ENCODE data around the gene KIF1C. TPM values are rescaled to one million over a fixed set of nuclear protein-coding genes. Genes with fewer than 3 reads are reported as not detected.
A peak's percentile ranks its signal among the peaks of the same experiment; 100 is the strongest.

Gene KIF1C
- total RNA-seq, 1 experiment from 2014 or later: 130 TPM

- ChIA-PET CTCF (interaction anchor here (0.6 to 5.4 kb wide), 8 partner anchors 8 to 111 kb away, joined by 3 to 27 read pairs (median 4); partner anchors contain the start of genes CAMTA2, INCA1, KIF1C and RNF167), POLR2A (interaction anchor here (0.7 to 2.5 kb wide), 5 partner anchors 8 to 52 kb away, joined by 3 to 18 read pairs (median 5); partner anchors contain the start of genes C17orf107, RNF167, SLC25A11 and SPAG7)
- Mint-ChIP-seq H3K4me3 (peak overlapping the region; percentile 85), H3K36me3 (peaks cover 6% of the 10 kb centered on the region), H3K9me3 (no peaks in the 10 kb centered on the region), H3K27ac (no peak overlapping the region), H3K27me3 (ENCODE audit: low read depth) (no peaks in the 10 kb centered on the region), H3K4me1 (peaks cover 35% of the 10 kb centered on the region)
- ATAC-seq (no peak), DNase-seq (ENCODE audit: low spot score) (no peak)
- no peak for TF ChIP-seq AR (CRISPR knock-in tag; IDR thresholded peaks at IDR 0.05)
- TF ChIP-seq MLX (CRISPR knock-in tag; IDR thresholded peaks at IDR 0.05): no peak
- TF ChIP-seq GTF2I (CRISPR knock-in tag; conservative IDR thresholded peaks at IDR 0.05): no peak
- TF ChIP-seq E2F4 (CRISPR knock-in tag; IDR thresholded peaks at IDR 0.05; ENCODE audit: borderline replicate concordance, low read depth): no peak
- TF ChIP-seq CREB1 (CRISPR knock-in tag; IDR thresholded peaks at IDR 0.05): no peak
- TF ChIP-seq CBFB (CRISPR knock-in tag; IDR thresholded peaks at IDR 0.05; ENCODE audit: low read depth): no peak
- TF ChIP-seq ZNF423 (CRISPR knock-in tag; IDR thresholded peaks at IDR 0.05): no peak
- TF ChIP-seq TCF7 (CRISPR knock-in tag; IDR thresholded peaks at IDR 0.05; ENCODE audit: low read depth): no peak
- TF ChIP-seq E2F1 (CRISPR knock-in tag; IDR thresholded peaks at IDR 0.05): no peak
- TF ChIP-seq PRRX2 (CRISPR knock-in tag; IDR thresholded peaks at IDR 0.05): no peak
- no peak for TF ChIP-seq NR1H2 (CRISPR knock-in tag; IDR thresholded peaks at IDR 0.05)
- no peak for TF ChIP-seq RORB (CRISPR knock-in tag; IDR thresholded peaks at IDR 0.05)
- no peak for TF ChIP-seq MYBL2 (CRISPR knock-in tag; IDR thresholded peaks at IDR 0.05)
- TF ChIP-seq FOXK1 (CRISPR knock-in tag; IDR thresholded peaks at IDR 0.05): no peak
- no peak for TF ChIP-seq KAT7 (CRISPR knock-in tag; IDR thresholded peaks at IDR 0.05; ENCODE audit: borderline replicate concordance)
- TF ChIP-seq ESRRA (CRISPR knock-in tag; IDR thresholded peaks at IDR 0.05; ENCODE audit: borderline replicate concordance): no peak
- no peak for TF ChIP-seq HMGXB4 (CRISPR knock-in tag; IDR thresholded peaks at IDR 0.05)
- TF ChIP-seq ERG (CRISPR knock-in tag; IDR thresholded peaks at IDR 0.05): no peak
- TF ChIP-seq ZNF416 (CRISPR knock-in tag; IDR thresholded peaks at IDR 0.05): no peak
These were observed 46.3 kb upstream of the KIF1C start for GRCh38 chr17:4951486-4951885.

Data from WTC11 (cell line).